Measurements from ENCODE around the gene RBKS. TPM values are rescaled to one million over a fixed set of nuclear protein-coding genes. Genes with fewer than 3 reads are reported as not detected.

RBKS gene
- total RNA-seq, 2 experiments from 2014 or later = 5.1 to 5.4 TPM

GRCh38 chr2:27914041-27914804 is 24.0 kb upstream of the RBKS start:
- peaks cover 29% of the 10 kb centered on the region for H3K36me3 Mint-ChIP-seq
- H3K4me1 Mint-ChIP-seq = peaks cover 28% of the 10 kb centered on the region
- no peak for DNase-seq
- no peaks in the 10 kb centered on the region for H3K27me3 Mint-ChIP-seq
- no peak overlapping the region for H3K4me3 Mint-ChIP-seq
- H3K9me3 Mint-ChIP-seq = no peaks in the 10 kb centered on the region
- H3K27ac Mint-ChIP-seq = no peak overlapping the region

- H3K4me3 Mint-ChIP-seq = no peak overlapping the region
- peaks cover 33% of the 10 kb centered on the region for H3K36me3 Mint-ChIP-seq
- H3K9me3 Mint-ChIP-seq = no peaks in the 10 kb centered on the region
- peaks cover 32% of the 10 kb centered on the region for H3K4me1 Mint-ChIP-seq
- no peak overlapping the region for H3K27ac Mint-ChIP-seq
- no peak for DNase-seq
- no peaks in the 10 kb centered on the region for H3K27me3 Mint-ChIP-seq
Measured at GRCh38 chr2:27912512-27912911, 22.3 kb upstream of the RBKS start.

GRCh38 chr2:27911458-27912210 is 21.4 kb upstream of the RBKS start:
- Mint-ChIP-seq H3K4me1 (peaks cover 36% of the 10 kb centered on the region), H3K4me3 (no peak overlapping the region), H3K27me3 (no peaks in the 10 kb centered on the region), H3K9me3 (no peaks in the 10 kb centered on the region), H3K27ac (no peak overlapping the region), H3K36me3 (peaks cover 39% of the 10 kb centered on the region)
- no peak for DNase-seq

GRCh38 chr2:27909901-27910300 is 19.7 kb upstream of the RBKS start:
- peaks cover 48% of the 10 kb centered on the region for H3K4me1 Mint-ChIP-seq

GRCh38 chr2:27907547-27907946 is 17.4 kb upstream of the RBKS start:
- peak overlapping the region; percentile 3 for H3K27ac Mint-ChIP-seq
- H3K4me1 Mint-ChIP-seq = peaks cover 52% of the 10 kb centered on the region
- DNase-seq = no peak
- peaks cover 66% of the 10 kb centered on the region for H3K36me3 Mint-ChIP-seq
- peaks cover 5% of the 10 kb centered on the region for H3K9me3 Mint-ChIP-seq
- H3K4me3 Mint-ChIP-seq = no peak overlapping the region
- no peaks in the 10 kb centered on the region for H3K27me3 Mint-ChIP-seq

More at GRCh38 chr2:27909901-27910300, 19.7 kb upstream of the RBKS start:
- Mint-ChIP-seq H3K36me3 (peaks cover 53% of the 10 kb centered on the region), H3K27me3 (no peaks in the 10 kb centered on the region), H3K9me3 (peaks cover under 1% of the 10 kb centered on the region), H3K4me3 (no peak overlapping the region), H3K27ac (no peak overlapping the region)
- no peak for DNase-seq

GRCh38 chr2:27906074-27906473 is 15.9 kb upstream of the RBKS start:
- Mint-ChIP-seq H3K27me3 (no peaks in the 10 kb centered on the region), H3K27ac (no peak overlapping the region), H3K36me3 (peaks cover 66% of the 10 kb centered on the region), H3K4me3 (no peak overlapping the region), H3K4me1 (peaks cover 62% of the 10 kb centered on the region), H3K9me3 (peaks cover 5% of the 10 kb centered on the region)
- DNase-seq = no peak

- Mint-ChIP-seq H3K27me3 (no peaks in the 10 kb centered on the region), H3K4me3 (no peak overlapping the region), H3K4me1 (peaks cover 64% of the 10 kb centered on the region), H3K9me3 (peaks cover 5% of the 10 kb centered on the region), H3K36me3 (peaks cover 72% of the 10 kb centered on the region), H3K27ac (no peak overlapping the region)
- DNase-seq = no peak
Measured at GRCh38 chr2:27904405-27904665, 14.1 kb upstream of the RBKS start.

GRCh38 chr2:27903649-27904404 is 13.6 kb upstream of the RBKS start:
- Mint-ChIP-seq H3K27me3 (no peaks in the 10 kb centered on the region), H3K27ac (peak overlapping the region; percentile 90), H3K9me3 (peaks cover 5% of the 10 kb centered on the region), H3K4me1 (peaks cover 63% of the 10 kb centered on the region), H3K36me3 (peaks cover 75% of the 10 kb centered on the region), H3K4me3 (no peak overlapping the region)
- DNase-seq = no peak

- peak overlapping the region; percentile 90 for H3K27ac Mint-ChIP-seq
- no peak overlapping the region for H3K4me3 Mint-ChIP-seq
- DNase-seq = no peak
- peaks cover 5% of the 10 kb centered on the region for H3K9me3 Mint-ChIP-seq
- H3K4me1 Mint-ChIP-seq = peaks cover 67% of the 10 kb centered on the region
- peaks cover 77% of the 10 kb centered on the region for H3K36me3 Mint-ChIP-seq
- H3K27me3 Mint-ChIP-seq = no peaks in the 10 kb centered on the region
Measured at GRCh38 chr2:27903018-27903417, 12.8 kb upstream of the RBKS start.

- peaks cover 69% of the 10 kb centered on the region for H3K4me1 Mint-ChIP-seq
- peaks cover 81% of the 10 kb centered on the region for H3K36me3 Mint-ChIP-seq
- peak overlapping the region; percentile 90 for H3K27ac Mint-ChIP-seq
- H3K27me3 Mint-ChIP-seq = no peaks in the 10 kb centered on the region
- no peak overlapping the region for H3K4me3 Mint-ChIP-seq
- no peak for DNase-seq
- H3K9me3 Mint-ChIP-seq = peaks cover 6% of the 10 kb centered on the region
Measured at GRCh38 chr2:27902098-27902497, 11.9 kb upstream of the RBKS start.

GRCh38 chr2:27901234-27901633 is 11.0 kb upstream of the RBKS start:
- peak overlapping the region; percentile 90 for H3K27ac Mint-ChIP-seq
- peaks cover 72% of the 10 kb centered on the region for H3K4me1 Mint-ChIP-seq
- peaks cover 81% of the 10 kb centered on the region for H3K36me3 Mint-ChIP-seq
- no peak overlapping the region for H3K4me3 Mint-ChIP-seq
- peaks cover 6% of the 10 kb centered on the region for H3K9me3 Mint-ChIP-seq
- no peaks in the 10 kb centered on the region for H3K27me3 Mint-ChIP-seq
- peak; percentile 31 for DNase-seq

GRCh38 chr2:27897717-27898116 is 7.5 kb upstream of the RBKS start:
- no peak for DNase-seq
- Mint-ChIP-seq H3K9me3 (peaks cover 3% of the 10 kb centered on the region), H3K4me1 (peaks cover 74% of the 10 kb centered on the region), H3K4me3 (no peak overlapping the region), H3K36me3 (peaks cover 79% of the 10 kb centered on the region), H3K27ac (peak overlapping the region; percentile 50), H3K27me3 (no peaks in the 10 kb centered on the region)

- peaks cover 5% of the 10 kb centered on the region for H3K27me3 Mint-ChIP-seq
- H3K36me3 Mint-ChIP-seq = peaks cover 64% of the 10 kb centered on the region
- no peak for DNase-seq
- peaks cover 72% of the 10 kb centered on the region for H3K4me1 Mint-ChIP-seq
- H3K9me3 Mint-ChIP-seq = peaks cover 3% of the 10 kb centered on the region
- H3K27ac Mint-ChIP-seq = peak overlapping the region; percentile 99
- peak overlapping the region; percentile 97 for H3K4me3 Mint-ChIP-seq
Measured at GRCh38 chr2:27893006-27893405, 2.8 kb upstream of the RBKS start.

GRCh38 chr2:27891673-27892105 is 1.5 kb upstream of the RBKS start:
- peak overlapping the region; percentile 97 for H3K4me3 Mint-ChIP-seq

More at GRCh38 chr2:27891673-27892105, 1.5 kb upstream of the RBKS start:
- peaks cover 2% of the 10 kb centered on the region for H3K9me3 Mint-ChIP-seq
- H3K27ac Mint-ChIP-seq = peak overlapping the region; percentile 99
- peaks cover 50% of the 10 kb centered on the region for H3K36me3 Mint-ChIP-seq
- peaks cover 5% of the 10 kb centered on the region for H3K27me3 Mint-ChIP-seq
- H3K4me1 Mint-ChIP-seq = peaks cover 59% of the 10 kb centered on the region
- DNase-seq = no peak

All from activated naive CD8-positive, alpha-beta T cell treated with anti-CD3 and anti-CD28 coated beads for 36 hours (primary cell).